ENCODE results near the gene NTN1. TPM values are rescaled to one million over a fixed set of nuclear protein-coding genes. Genes with fewer than 3 reads are reported as not detected.

NTN1 gene
- total RNA-seq, 4 donors from 2014 or later = 5.9 to 11.6 (median 8.5) TPM

GRCh38 chr17:9158544-9159452 lies 137.5 kb downstream of the NTN1 start:
- DNase-seq (ENCODE audit: low spot score in 2 of 2) = no peak
- H3K4me3 ChIP-seq (ENCODE audit: low read depth, poor library complexity, severe bottlenecking) = no peak overlapping the region
- TF ChIP-seq POLR2A (IDR thresholded peaks at IDR 0.05) (no peak), CTCF (IDR thresholded peaks at IDR 0.05) (no peak)
- intact Hi-C loops (cut with DNase I; ENCODE audit: low total_unique reads) = no loop called here
- 72 to 75% methylated on average over 5 to 6 of the region's 6 CpGs for WGBS, 2 donors

- TF ChIP-seq CTCF (IDR thresholded peaks at IDR 0.05) (no peak), POLR2A (IDR thresholded peaks at IDR 0.05) (no peak)
- intact Hi-C loops (cut with DNase I; ENCODE audit: low total_unique reads) = no loop called here
- H3K4me3 ChIP-seq (ENCODE audit: low read depth, poor library complexity, severe bottlenecking) = no peak overlapping the region
- WGBS, 2 donors = 80 to 87% methylated on average over 31 of the region's 31 CpGs
- DNase-seq (ENCODE audit: low spot score in 2 of 2) = no peak
These were observed 141.1 kb downstream of the NTN1 start for GRCh38 chr17:9162275-9162985.

GRCh38 chr17:9166788-9167187 lies 145.5 kb downstream of the NTN1 start:
- WGBS, 2 donors = 93 to 95% methylated on average over 9 of the region's 9 CpGs
- no peak for TF ChIP-seq POLR2A (IDR thresholded peaks at IDR 0.05)
- TF ChIP-seq CTCF (IDR thresholded peaks at IDR 0.05) = no peak
- intact Hi-C loops (cut with DNase I; ENCODE audit: low total_unique reads) = no loop called here

GRCh38 chr17:9167379-9167778 lies 146.1 kb downstream of the NTN1 start:
- WGBS, 2 donors = 81 to 82% methylated on average over 6 of the region's 6 CpGs
- TF ChIP-seq POLR2A (IDR thresholded peaks at IDR 0.05) (no peak), CTCF (IDR thresholded peaks at IDR 0.05) (no peak)
- H3K4me3 ChIP-seq (ENCODE audit: low read depth, poor library complexity, severe bottlenecking) = no peak overlapping the region
- no peak for DNase-seq (ENCODE audit: low spot score in 2 of 2)
- intact Hi-C loops (cut with DNase I; ENCODE audit: low total_unique reads) = no loop called here

More at GRCh38 chr17:9166788-9167187, 145.5 kb downstream of the NTN1 start:
- DNase-seq (ENCODE audit: low spot score in 2 of 2) = no peak
- no peak overlapping the region for H3K4me3 ChIP-seq (ENCODE audit: low read depth, poor library complexity, severe bottlenecking)

GRCh38 chr17:9169116-9169515 lies 147.8 kb downstream of the NTN1 start:
- no peak overlapping the region for H3K4me3 ChIP-seq (ENCODE audit: low read depth, poor library complexity, severe bottlenecking)
- 60 to 88% methylated on average over 3 of the region's 3 CpGs for WGBS, 2 donors
- intact Hi-C loops (cut with DNase I; ENCODE audit: low total_unique reads) = no loop called here
- no peak for DNase-seq (ENCODE audit: low spot score in 2 of 2)
- TF ChIP-seq CTCF (IDR thresholded peaks at IDR 0.05) = no peak
- TF ChIP-seq POLR2A (IDR thresholded peaks at IDR 0.05) = no peak
